ENCODE measurements around the gene CLIP4.

- TF ChIP-seq EZH2 (IDR thresholded peaks at IDR 0.05; ENCODE audit: borderline replicate concordance, low read depth, low read length, poor library complexity, severe bottlenecking) (no peak), CTCF (conservative IDR thresholded peaks at IDR 0.05; ENCODE audit: low read depth, low read length) (no peak)
Observed at GRCh38 chr2:29164091-29164846, 49.1 kb downstream of the CLIP4 start.
